Activated T-helper 2 cell treated with anti-CD3 and anti-CD28 coated beads, Interferon-gamma antibody, Interleukin-2, Interleukin-4, amounts not matched to agents 10 μg/mL and 5 μg/mL and 100 μg/mL, durations not matched to agents 14 hours and 24 hours and 36 hours (primary cell): ENCODE results near the gene THAP11. TPM values are rescaled to one million over a fixed set of nuclear protein-coding genes. Genes with fewer than 3 reads are reported as not detected.
"Not testable (repeated sequence)": the region's sequence is repeated elsewhere in the genome, so short reads cannot be mapped to it uniquely, and the experiment has no call there.

ENCODE experiments used
- DNase-seq: peaks from one replicate; pipeline ENCODE4 v3.0.0; 2021; ENCODE audit warnings: low spot score
- H3K27ac Mint-ChIP-seq: one replicate; pipeline ENCODE4 v1.8.0; 2021; ENCODE audit warnings: mixed read lengths
- H3K27me3 Mint-ChIP-seq: one replicate; pipeline ENCODE4 v1.8.0; 2021; ENCODE audit warnings: low read depth, mixed read lengths
- H3K36me3 Mint-ChIP-seq: one replicate; pipeline ENCODE4 v1.8.0; 2021; ENCODE audit warnings: low read depth, mixed read lengths
- H3K4me1 Mint-ChIP-seq: one replicate; pipeline ENCODE4 v1.8.0; 2021; ENCODE audit warnings: low read depth, mixed read lengths
- H3K4me3 Mint-ChIP-seq: one replicate; pipeline ENCODE4 v1.8.0; 2021; ENCODE audit warnings: low read depth, mild to moderate bottlenecking, moderate library complexity, mixed read lengths
- H3K9me3 Mint-ChIP-seq: one replicate; pipeline ENCODE4 v1.8.0; 2021; ENCODE audit warnings: mixed read lengths
- intact Hi-C: fragments of 100-400 bp; cut with micrococcal nuclease; formaldehyde crosslinking; loops from one replicate; pipeline ENCODE4 v1.15.1; 2023
- total RNA-seq: library from RNA; stranded (reverse); gene quantifications from 2 replicates; pipeline ENCODE4 v1.2.3, GENCODE V29; 2022

The THAP11 gene
- total RNA-seq, 1 donor from 2014 or later = 45.1 TPM

DNA sequence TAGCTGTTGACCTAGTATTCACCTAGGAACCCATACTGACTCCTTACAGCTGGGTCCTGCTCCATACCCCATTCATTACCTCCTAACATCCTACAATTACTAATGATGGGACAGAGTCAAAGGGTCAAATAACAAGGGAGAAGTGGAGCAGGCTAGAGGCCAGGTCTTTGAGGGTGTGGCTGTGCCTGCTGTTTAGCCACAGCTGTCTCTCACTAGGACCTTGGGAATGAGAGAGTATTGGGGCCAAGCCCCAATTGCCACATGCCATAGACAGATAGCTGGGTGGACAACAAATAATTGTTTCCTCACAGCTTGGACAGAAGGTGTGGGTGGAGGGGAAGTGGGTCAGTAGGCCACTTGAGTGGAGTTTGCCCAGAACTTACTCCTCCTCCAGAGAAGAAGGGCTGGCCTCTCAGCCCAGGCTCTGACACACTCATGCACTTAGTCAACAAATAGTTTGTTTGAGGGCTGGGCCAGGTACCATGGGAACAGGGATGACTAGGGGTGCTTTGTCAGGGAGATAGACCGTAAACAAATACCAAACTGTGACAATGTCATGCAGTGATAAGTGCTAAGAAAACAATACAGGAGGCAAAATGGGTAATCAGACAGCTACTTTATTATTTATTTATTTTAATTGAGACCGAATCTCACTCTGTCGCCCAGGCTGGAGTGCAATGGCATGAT, 15.6 kb downstream of the THAP11 start:
- H3K4me1 Mint-ChIP-seq = peaks cover 8% of the 10 kb centered on the region
- no peak for DNase-seq
- H3K36me3 Mint-ChIP-seq = peaks cover 17% of the 10 kb centered on the region
- peak overlapping the region; percentile 49 for H3K27ac Mint-ChIP-seq
- H3K27me3 Mint-ChIP-seq = no peaks in the 10 kb centered on the region
- no peak overlapping the region for H3K4me3 Mint-ChIP-seq
- intact Hi-C loops = no loop called here
- no peaks in the 10 kb centered on the region for H3K9me3 Mint-ChIP-seq

DNA sequence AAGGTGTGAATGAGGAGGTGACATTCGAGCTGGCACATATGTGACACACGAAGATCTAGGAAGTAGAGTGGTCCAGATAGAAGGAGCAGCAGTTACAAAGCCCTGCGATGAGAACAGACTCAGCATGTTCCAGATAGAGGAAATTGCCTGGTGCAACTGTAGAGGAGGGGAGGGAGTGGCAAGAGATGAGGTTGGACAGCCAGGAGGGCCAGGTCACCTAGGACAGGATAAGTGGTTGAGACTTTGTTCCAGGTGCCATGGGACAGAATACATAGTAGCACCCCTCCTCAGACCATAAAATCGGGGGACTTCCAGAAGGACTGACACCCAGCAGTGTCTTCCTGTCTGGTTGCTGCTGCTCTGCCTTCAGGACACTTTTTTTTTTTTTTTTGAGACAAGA, 16.4 kb downstream of the THAP11 start:
- intact Hi-C loops = no loop called here
- no peak overlapping the region for H3K4me3 Mint-ChIP-seq
- no peaks in the 10 kb centered on the region for H3K9me3 Mint-ChIP-seq
- peak overlapping the region; percentile 45 for H3K27ac Mint-ChIP-seq
- DNase-seq = no peak
- H3K27me3 Mint-ChIP-seq = no peaks in the 10 kb centered on the region
- H3K36me3 Mint-ChIP-seq = peaks cover 17% of the 10 kb centered on the region
- peaks cover 8% of the 10 kb centered on the region for H3K4me1 Mint-ChIP-seq

DNA sequence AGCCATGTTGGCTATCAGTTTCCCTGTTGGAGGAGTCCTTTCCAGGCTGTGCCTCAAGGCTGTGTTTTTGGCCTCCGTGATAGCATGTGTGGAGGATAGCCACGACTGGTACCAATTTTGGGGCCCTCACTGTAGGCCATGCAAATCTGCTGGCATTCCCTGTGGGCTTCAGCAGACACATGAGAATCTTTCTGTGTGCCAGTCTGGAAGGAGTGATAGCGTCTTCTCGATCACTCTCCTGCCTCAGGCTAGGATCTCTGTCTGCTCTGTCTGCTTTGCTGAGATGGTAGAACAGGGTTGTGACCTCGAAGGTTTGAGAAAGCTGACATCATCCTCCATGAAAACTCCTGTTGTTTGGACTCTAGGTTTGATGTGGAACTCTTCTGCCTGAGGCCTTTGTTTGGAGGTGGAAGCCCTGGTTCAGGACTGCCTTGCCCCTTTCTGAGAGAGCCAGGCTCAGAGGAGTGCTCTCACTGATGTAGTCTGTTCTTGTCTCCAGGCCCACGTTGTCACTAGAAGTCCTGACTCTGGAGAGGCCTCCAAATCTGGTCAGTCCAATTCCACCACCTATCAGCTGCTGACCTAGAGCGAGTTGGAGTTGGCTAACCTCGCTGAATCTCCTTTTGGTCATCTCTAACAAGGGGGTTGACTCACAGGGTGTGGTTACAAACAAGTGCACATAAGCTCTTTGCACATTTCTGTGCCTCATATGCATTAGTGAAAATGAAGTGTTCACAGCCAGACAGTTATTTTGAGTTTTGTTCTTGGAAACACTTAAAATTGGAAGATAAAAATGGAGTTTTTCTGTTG, 18.7 kb downstream of the THAP11 start:
- Mint-ChIP-seq H3K36me3 (peaks cover 24% of the 10 kb centered on the region), H3K9me3 (no peaks in the 10 kb centered on the region), H3K27ac (no peak overlapping the region), H3K4me1 (peaks cover 8% of the 10 kb centered on the region), H3K27me3 (no peaks in the 10 kb centered on the region), H3K4me3 (no peak overlapping the region)
- DNase-seq = no peak
- intact Hi-C loops = no loop called here

DNA sequence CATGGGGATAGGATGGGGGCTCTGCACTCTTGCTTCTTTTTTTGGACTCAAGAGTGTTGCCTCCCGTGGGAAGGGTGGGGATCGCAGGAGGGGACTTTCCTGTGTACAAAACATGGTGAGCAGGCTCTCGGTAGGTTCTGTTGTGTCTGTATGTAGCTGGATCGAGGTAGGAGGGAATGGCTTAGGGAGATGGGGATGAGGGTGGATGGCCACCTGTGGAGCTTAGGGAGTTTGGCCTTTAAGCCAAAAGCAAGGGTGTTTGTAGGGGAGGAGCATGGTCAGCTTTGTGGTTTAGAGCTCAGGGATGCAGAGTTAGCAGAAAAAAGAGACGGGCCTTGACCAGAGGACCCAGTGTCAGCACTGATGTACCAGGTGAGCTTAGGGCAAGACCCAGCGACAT, 19.8 kb downstream of the THAP11 start:
- no peaks in the 10 kb centered on the region for H3K9me3 Mint-ChIP-seq
- H3K27ac Mint-ChIP-seq = no peak overlapping the region
- H3K4me1 Mint-ChIP-seq = peaks cover 8% of the 10 kb centered on the region
- peaks cover 26% of the 10 kb centered on the region for H3K36me3 Mint-ChIP-seq
- DNase-seq = no peak
- intact Hi-C loops = no loop called here
- H3K4me3 Mint-ChIP-seq = no peak overlapping the region
- H3K27me3 Mint-ChIP-seq = no peaks in the 10 kb centered on the region

DNA sequence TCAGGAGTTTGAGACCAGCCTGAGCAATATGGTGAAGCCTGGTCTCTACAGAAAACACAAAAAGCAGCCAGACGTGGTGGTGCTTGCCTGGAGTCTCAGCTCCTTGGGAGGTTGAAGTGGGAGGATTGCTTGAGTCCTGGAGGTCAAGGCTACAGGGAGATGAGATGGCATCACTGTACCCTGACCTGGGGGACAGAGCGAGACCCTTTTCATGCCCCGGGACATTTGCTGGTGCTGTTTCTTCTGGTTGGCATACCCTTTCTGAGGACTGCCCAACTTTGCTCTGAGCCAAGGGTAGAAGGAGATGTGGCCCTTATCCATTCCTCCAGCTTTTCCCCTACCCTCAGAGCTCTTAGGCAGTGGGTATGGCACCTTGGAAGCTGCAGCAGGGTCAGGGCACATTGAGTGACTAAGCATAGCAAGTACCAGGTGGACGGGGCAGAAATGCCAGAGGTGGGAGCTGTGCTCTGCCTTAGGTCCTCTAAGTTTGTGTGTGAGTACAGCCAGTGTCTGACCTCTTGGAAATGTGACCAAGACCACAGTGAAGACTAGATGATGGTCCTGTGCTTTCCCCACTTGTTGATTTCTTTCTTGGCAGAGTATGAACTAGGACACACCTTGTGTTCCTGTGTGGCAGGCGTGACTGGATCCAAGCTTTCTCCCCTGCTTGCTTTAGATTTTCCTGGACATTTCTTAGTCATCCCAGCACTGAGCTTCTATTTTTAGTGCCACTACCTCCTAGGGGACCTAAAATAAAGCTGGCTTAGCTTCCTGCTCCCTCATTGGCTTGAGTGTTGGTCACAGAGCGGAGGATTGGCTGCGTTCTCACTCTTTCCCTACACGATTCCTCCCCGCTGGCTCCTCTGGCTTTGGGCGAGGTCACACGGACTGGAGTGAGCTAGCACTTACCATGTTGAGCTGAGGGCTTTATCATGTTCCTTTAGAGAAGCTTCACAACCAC, 20.8 kb downstream of the THAP11 start:
- no peak for DNase-seq
- Mint-ChIP-seq H3K27me3 (no peaks in the 10 kb centered on the region), H3K36me3 (peaks cover 27% of the 10 kb centered on the region), H3K4me3 (no peak overlapping the region), H3K4me1 (peaks cover 2% of the 10 kb centered on the region), H3K27ac (no peak overlapping the region), H3K9me3 (no peaks in the 10 kb centered on the region)
- intact Hi-C loops = no loop called here

DNA sequence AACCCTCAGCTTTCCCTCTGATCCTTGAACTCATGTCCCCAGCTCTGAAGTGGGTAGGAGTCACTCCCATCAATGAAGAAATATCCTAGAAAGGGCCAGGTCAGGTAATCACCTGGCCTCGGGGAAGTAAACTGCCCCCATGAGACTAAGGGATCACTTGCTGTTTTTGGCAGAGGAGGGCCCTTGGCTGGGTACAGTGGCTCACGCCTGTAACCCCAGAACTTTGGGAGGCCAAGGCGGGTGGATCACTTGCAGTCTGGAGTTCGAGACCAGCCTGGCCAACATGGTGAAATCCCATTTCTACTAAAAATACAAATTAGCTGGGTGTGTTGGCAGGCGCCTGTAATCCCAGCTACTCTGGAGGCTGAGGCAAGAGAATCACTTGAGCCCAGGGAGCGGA, 21.9 kb downstream of the THAP11 start:
- intact Hi-C loops, H3K9me3 Mint-ChIP-seq, H3K27ac Mint-ChIP-seq, DNase-seq, H3K27me3 Mint-ChIP-seq, H3K4me1 Mint-ChIP-seq, H3K4me3 Mint-ChIP-seq: not testable (repeated sequence)
- H3K36me3 Mint-ChIP-seq = peaks cover 27% of the 10 kb centered on the region

DNA sequence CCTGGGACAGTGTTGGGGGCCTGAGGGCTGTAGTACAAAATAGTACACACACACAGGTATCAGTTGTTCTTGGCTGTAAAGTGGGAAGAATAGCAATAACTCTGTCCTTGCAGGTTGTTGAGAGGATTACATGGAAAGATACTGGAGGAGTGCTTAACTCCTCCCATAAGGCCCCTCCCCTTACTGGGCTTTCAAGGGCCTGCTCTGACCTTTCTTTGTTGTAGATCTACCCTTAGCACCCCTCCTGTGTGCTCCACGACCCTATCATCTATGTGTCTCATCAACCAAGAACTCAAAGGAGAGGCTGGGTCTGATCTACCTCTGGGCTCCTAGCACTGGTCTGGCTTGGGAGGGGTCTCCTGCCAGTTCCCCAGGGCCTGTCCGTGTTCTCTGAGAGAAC, 22.5 kb downstream of the THAP11 start:
- H3K4me3 Mint-ChIP-seq = no peak overlapping the region
- H3K36me3 Mint-ChIP-seq = peaks cover 27% of the 10 kb centered on the region
- intact Hi-C loops = no loop called here
- no peak overlapping the region for H3K27ac Mint-ChIP-seq
- DNase-seq = no peak
- H3K27me3 Mint-ChIP-seq = no peaks in the 10 kb centered on the region
- no peaks in the 10 kb centered on the region for H3K9me3 Mint-ChIP-seq
- H3K4me1 Mint-ChIP-seq = peaks cover 2% of the 10 kb centered on the region

DNA sequence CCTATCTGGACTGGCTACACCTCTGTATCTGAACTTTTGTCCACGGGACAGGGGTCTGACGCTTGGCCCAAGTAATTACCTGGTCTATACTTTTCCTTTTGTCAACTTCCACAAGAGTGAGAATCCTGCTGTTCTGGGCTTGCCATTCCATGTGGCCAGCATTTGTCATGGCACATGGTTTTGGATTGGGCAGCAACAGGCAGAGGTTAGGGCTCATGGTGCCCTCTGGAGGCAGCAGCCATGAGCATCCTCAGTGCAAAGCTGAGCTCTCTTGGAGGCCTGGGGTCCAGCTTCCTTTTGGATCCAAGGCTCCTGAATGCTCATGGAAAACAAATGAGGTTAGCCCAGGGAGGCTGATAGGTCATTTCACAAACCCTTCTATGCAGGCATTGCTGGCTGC, 23.2 kb downstream of the THAP11 start:
- DNase-seq = no peak
- intact Hi-C loops = loop anchor here (1.0 kb wide), 1 partner anchor 49 kb away; no protein-coding TSS in a partner anchor
- H3K4me1 Mint-ChIP-seq = peaks cover 2% of the 10 kb centered on the region
- peaks cover 33% of the 10 kb centered on the region for H3K36me3 Mint-ChIP-seq
- H3K4me3 Mint-ChIP-seq = no peak overlapping the region
- H3K27ac Mint-ChIP-seq = no peak overlapping the region
- H3K27me3 Mint-ChIP-seq = no peaks in the 10 kb centered on the region
- H3K9me3 Mint-ChIP-seq = no peaks in the 10 kb centered on the region

DNA sequence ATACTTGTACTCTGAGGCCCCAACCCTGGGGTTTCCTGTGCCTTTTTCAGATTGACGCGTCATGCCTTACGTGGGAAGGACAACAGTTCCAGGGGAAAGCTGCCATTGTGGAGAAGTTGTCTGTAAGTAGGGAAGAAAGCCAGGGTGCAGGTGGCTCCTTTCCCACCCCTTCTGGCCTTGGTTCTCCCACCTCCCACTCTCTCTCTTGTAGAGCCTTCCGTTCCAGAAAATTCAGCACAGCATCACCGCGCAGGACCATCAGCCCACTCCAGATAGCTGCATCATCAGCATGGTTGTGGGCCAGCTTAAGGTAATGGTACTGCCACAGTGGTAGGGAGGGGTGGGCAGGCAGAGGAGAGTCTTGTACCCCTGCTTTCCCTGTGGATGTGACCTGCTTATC, 26.2 kb downstream of the THAP11 start:
- Mint-ChIP-seq H3K4me3 (no peak overlapping the region), H3K36me3 (peaks cover 30% of the 10 kb centered on the region), H3K27ac (no peak overlapping the region), H3K4me1 (peaks cover 3% of the 10 kb centered on the region), H3K9me3 (no peaks in the 10 kb centered on the region), H3K27me3 (no peaks in the 10 kb centered on the region)
- DNase-seq = no peak
- intact Hi-C loops = no loop called here

DNA sequence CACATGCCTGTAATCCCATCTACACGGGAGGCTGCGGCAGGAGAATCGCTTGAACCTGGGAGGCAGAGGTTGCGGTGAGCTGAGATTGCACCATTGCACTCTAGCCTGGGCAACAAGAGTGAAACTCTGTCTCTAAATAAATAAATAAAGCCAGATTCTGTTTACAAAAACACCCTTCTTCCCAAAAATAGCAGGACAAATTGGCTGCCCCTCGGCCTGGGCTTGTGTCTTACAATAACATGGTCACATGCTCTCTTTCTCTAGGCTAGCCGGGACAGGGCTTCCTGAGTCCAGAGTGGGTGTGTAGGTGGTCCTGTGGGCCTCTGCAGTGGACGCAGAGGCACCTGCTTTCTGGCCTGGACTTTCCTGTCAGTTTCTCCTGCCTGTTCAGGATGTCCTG, 27.5 kb downstream of the THAP11 start:
- Mint-ChIP-seq H3K27me3 (no peaks in the 10 kb centered on the region), H3K36me3 (peaks cover 28% of the 10 kb centered on the region), H3K4me3 (no peak overlapping the region), H3K9me3 (no peaks in the 10 kb centered on the region), H3K27ac (no peak overlapping the region), H3K4me1 (peaks cover 13% of the 10 kb centered on the region)
- intact Hi-C loops = no loop called here
- no peak for DNase-seq

DNA sequence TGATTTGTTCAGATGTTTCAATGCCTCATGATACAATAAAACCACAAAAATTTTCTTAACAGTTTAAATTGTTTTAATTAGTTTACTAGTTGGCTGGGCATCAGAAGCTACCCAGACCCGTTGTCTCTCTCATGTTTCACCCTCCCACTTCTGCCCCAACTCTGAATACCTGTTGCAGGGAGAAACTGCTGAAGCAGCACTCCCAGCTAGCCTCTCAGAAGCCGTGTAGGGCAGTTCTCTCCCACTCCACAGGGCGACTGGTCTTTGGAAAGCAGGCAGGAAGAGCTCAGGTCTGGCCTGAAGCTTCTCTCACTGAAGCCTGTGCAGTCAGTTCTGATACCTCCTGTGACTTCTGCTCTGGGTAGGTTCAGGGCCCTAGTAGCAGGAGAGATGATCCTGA, 29.1 kb downstream of the THAP11 start:
- DNase-seq = no peak
- Mint-ChIP-seq H3K36me3 (peaks cover 25% of the 10 kb centered on the region), H3K4me3 (no peak overlapping the region), H3K27me3 (no peaks in the 10 kb centered on the region), H3K4me1 (peaks cover 21% of the 10 kb centered on the region), H3K9me3 (no peaks in the 10 kb centered on the region), H3K27ac (no peak overlapping the region)
- intact Hi-C loops = no loop called here

DNA sequence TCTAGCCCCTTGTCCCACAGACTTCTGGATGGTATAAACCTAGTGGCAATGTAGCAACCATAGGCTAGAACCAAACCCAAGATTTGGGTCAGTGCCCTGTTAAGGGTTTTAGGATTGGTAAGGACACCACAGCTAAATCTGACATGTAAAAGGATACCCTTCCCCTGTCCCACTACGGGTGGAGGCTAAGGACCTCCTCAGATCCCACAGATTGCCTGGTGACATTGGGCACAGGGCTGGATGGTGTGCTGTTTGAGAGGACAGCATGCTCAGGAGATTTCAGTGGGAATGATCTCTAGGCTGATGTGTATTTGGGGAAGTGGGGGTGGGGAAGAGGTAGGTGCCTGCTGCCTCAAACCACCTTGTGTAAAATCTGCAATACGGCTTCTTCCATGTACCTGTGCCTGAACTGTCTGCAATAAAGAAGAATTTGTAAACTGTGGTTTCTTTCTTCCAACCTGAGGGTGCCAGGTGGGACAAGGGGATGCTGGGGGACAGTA, 30.1 kb downstream of the THAP11 start:
- Mint-ChIP-seq H3K4me1 (peaks cover 21% of the 10 kb centered on the region), H3K4me3 (peak overlapping the region; percentile 83), H3K27me3 (no peaks in the 10 kb centered on the region), H3K9me3 (no peaks in the 10 kb centered on the region), H3K36me3 (peaks cover 29% of the 10 kb centered on the region), H3K27ac (peak overlapping the region; percentile 75)
- DNase-seq = no peak
- intact Hi-C loops = loop anchor here (1.0 to 2.0 kb wide), 2 partner anchors 25 to 55 kb away; partner anchors contain the start of gene CENPT
